Pancreas (tissue), 10 donors: ENCODE data around the gene CFAP58. TPM values are rescaled to one million over a fixed set of nuclear protein-coding genes. Genes with fewer than 3 reads are reported as not detected.

Experiments
- ATAC-seq, 4 donors: fragments of 200-7000 bp; cut with Tn5 transposase; one replicate each; pipeline versions ENCODE4 v1.8.0 to v1.9.1; 2020; ENCODE audit warnings: mild to moderate bottlenecking in 4 of 4, moderate library complexity in 4 of 4
- DNase-seq, 6 donors: peaks; one replicate each; pipeline ENCODE4 v3.0.0-alpha.2; 2020
- FAIRE-seq: peaks from 2 replicates; lab custom pipeline; 2012; peaks lifted over from hg19 to GRCh38; lab: Jason Lieb, UNC
- H3K27ac ChIP-seq, 4 donors: fragments of 200-600 bp; sonication (generic); 1 replicate in 3 of 4; 2 replicates in 1 of 4; pipeline versions ENCODE4 v1.5.0 to v1.8.0; 2020
- H3K27me3 ChIP-seq, 4 donors: fragments of 200-600 bp; one replicate each; pipeline ENCODE4 v1.8.0; 2021
- H3K36me3 ChIP-seq, 3 donors: fragments of 200-600 bp; sonication (generic) in 1 of 3; one replicate each; pipeline versions ENCODE4 v1.5.0 to v1.8.0; 2020 to 2021
- H3K4me1 ChIP-seq, 3 donors: fragments of 200-600 bp; one replicate each; pipeline ENCODE4 v1.8.0; 2021
- H3K4me3 ChIP-seq, 4 donors: fragments of 200-600 bp; sonication (generic) in 2 of 4; one replicate each; pipeline versions ENCODE4 v1.5.0 to v1.8.0; 2020 to 2021
- H3K9me3 ChIP-seq, 4 donors: fragments of 200-600 bp; one replicate each; pipeline ENCODE4 v1.8.0; 2021
- CTCF ChIP-seq, 4 donors: fragments of 200-600 bp; sonication (generic) in 3 of 4; IDR thresholded peaks; one replicate each; pipeline versions ENCODE4 v1.5.0 to v1.8.0; 2021; ENCODE audit warnings: antibody characterized with exemption in 4 of 4
- WGBS, 2 donors: extraction: QIAGEN DNeasy Blood & Tissue Kit; methylation state at CpG; one replicate each; pipeline ENCODE4 v1.1.7; 2013; 5-methylcytosine and 5-hydroxymethylcytosine counted together
- intact Hi-C, 3 donors: fragments of 100-400 bp; cut with DNase I; formaldehyde crosslinking; loops; one replicate each; pipeline versions ENCODE4 v1.11.1 to v1.14.2; 2022
- polyA plus RNA-seq, 2 donors: library from polyadenylated mRNA; stranded (reverse); fragments of 200-250 nt; gene quantifications; one replicate each; pipeline ENCODE4 v1.2.3, GENCODE V29; 2013
- total RNA-seq, 6 donors: library from RNA; stranded (reverse); fragmentation: NEBNext Ultra II Directional in 4 of 6; extraction: Animal tissue kit (Norgen Biotek cat#: 25700) in 4 of 6; gene quantifications; one replicate each; pipeline versions ENCODE4 v1.2.1 to v1.2.4, GENCODE V29; 2021 to 2023
- donor health status: healthy with polysubstance abuse.
- donor health status: DM: no; HTN: no; CAD: no; lungs with moderate emphysema.
- donor health status: DM: no; HTN: no; CAD: no.
- donor health status: control.
- donor health status: control.
- donor health status: Bipolar disorder and iron deficiency.
- donor health status: DM: yes; HTN: yes; CAD: no.
- donor health status: DM: no; HTN: no; CAD: no.
- donor health status: DM: no; HTN: no; CAD: no.
- donor health status: DM: yes; HTN: yes; CAD: no.

The CFAP58 gene
- total and polyA plus RNA-seq, 8 donors = 0.09 to 0.53 (median 0.28) TPM; not detected in 1

- DNase-seq (no peak), FAIRE-seq (no peak), ATAC-seq (no peak)
- WGBS, 2 donors = 61 to 67% methylated on average over 8 of the region's 8 CpGs
- TF ChIP-seq CTCF (IDR thresholded peaks at IDR 0.05) = no peak
- no peaks in the 10 kb centered on the region for H3K27me3 ChIP-seq
- no peak overlapping the region for H3K4me3 ChIP-seq
- no peaks in the 10 kb centered on the region for H3K36me3 ChIP-seq
- no peak overlapping the region for H3K27ac ChIP-seq
- H3K4me1 ChIP-seq = no peaks in the 10 kb centered on the region
- intact Hi-C loops = no loop called here
- H3K9me3 ChIP-seq = no peaks in the 10 kb centered on the region
Observed at GRCh38 chr10:104403636-104404035, 50.0 kb downstream of the CFAP58 start.

GRCh38 chr10:104406715-104407650 is 53.4 kb downstream of the CFAP58 start:
- no peak for DNase-seq
- no peak for TF ChIP-seq CTCF (IDR thresholded peaks at IDR 0.05)
- H3K27me3 ChIP-seq = no peaks in the 10 kb centered on the region
- intact Hi-C loops = no loop called here
- no peak overlapping the region for H3K4me3 ChIP-seq
- H3K27ac ChIP-seq = no peak overlapping the region
- 47 to 57% methylated on average over 7 of the region's 7 CpGs for WGBS, 2 donors
- H3K36me3 ChIP-seq = no peaks in the 10 kb centered on the region
- H3K4me1 ChIP-seq = no peaks in the 10 kb centered on the region
- no peak for FAIRE-seq
- no peaks in the 10 kb centered on the region for H3K9me3 ChIP-seq
- ATAC-seq = no peak

GRCh38 chr10:104413528-104413927 is 59.9 kb downstream of the CFAP58 start:
- H3K27me3 ChIP-seq = no peaks in the 10 kb centered on the region
- FAIRE-seq = no peak
- no peak overlapping the region for H3K27ac ChIP-seq
- DNase-seq = no peak
- intact Hi-C loops = no loop called here
- H3K4me1 ChIP-seq = no peaks in the 10 kb centered on the region
- H3K36me3 ChIP-seq = no peaks in the 10 kb centered on the region
- no peak for ATAC-seq
- WGBS, 2 donors = 68 to 70% methylated on average over 1 of the region's 1 CpG
- no peaks in the 10 kb centered on the region for H3K9me3 ChIP-seq
- no peak for TF ChIP-seq CTCF (IDR thresholded peaks at IDR 0.05)
- H3K4me3 ChIP-seq = no peak overlapping the region

- Histone ChIP-seq H3K4me3 (no peak overlapping the region), H3K4me1 (no peaks in the 10 kb centered on the region), H3K27me3 (no peaks in the 10 kb centered on the region), H3K9me3 (no peaks in the 10 kb centered on the region), H3K27ac (no peak overlapping the region), H3K36me3 (no peaks in the 10 kb centered on the region)
- DNase-seq = no peak
- TF ChIP-seq CTCF (IDR thresholded peaks at IDR 0.05) = no peak
- WGBS, 2 donors = 71 to 80% methylated on average over 7 of the region's 7 CpGs
- intact Hi-C loops = no loop called here
- no peak for ATAC-seq
- FAIRE-seq = no peak
Observed at GRCh38 chr10:104415526-104416165, 62.0 kb downstream of the CFAP58 start.
